Fibroblast of skin of abdomen (primary cell): Measurements from ENCODE around the gene RPUSD1.
"Not testable (repeated sequence)": the region's sequence is repeated elsewhere in the genome, so short reads cannot be mapped to it uniquely, and the experiment has no call there.

ENCODE experiments used
- DNase-seq: peaks from one replicate; pipeline ENCODE4 v3.0.0-alpha.2; 2013

Gene RPUSD1

DNA sequence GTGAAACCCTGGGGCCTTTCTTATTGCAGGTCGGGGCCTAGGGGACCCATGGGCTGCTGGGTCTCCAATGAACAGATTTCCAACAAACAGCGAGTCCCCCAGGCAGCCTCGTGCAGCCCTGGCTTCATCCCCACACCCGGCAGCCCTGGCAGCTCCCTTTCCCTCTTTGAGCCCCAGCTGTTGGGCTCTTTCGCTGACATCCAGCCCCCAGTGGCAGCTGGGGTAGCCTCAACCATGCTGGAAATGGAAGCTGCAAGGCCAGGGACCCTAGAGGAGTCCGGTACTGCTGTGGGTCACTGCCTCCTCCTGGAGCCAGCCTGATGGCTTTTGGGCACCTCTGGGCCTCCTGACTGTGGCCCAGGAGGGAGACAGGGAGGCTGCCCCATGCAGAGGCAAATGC lies 5.9 kb downstream of the RPUSD1 start:
- no peak for DNase-seq

DNA sequence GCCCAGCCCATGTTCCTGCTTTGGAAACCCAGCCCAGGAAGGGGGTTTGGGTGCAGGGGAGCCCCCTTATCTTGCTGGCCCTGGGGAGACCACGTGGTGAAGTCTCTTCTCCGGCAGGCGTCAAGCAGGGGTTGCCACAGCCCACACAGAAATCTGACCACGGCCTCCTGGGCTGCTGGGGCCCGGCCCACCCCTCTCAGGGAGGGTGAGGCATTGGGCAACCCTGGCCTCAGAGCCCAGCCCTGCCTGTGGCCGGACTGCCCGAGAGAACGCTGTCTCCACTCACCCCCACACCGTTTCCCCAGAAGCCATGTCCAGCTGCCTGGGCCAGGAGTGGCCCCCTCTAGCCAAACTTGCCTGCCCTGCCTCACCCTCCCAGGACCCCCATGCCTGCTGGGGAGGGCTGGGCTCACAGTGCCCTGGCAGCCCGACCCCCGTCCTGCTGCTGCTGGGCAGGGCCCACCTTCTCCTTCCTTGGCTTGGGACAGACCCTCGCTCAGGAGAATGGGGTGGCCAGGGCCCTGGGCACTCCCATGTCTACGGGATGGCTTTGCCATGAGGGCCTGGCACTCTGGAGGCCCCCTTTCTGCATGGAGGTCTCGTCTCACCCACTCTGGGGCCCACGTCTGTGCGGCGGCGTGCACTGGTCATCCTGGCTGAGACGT lies 6.7 kb downstream of the RPUSD1 start:
- no peak for DNase-seq

DNA sequence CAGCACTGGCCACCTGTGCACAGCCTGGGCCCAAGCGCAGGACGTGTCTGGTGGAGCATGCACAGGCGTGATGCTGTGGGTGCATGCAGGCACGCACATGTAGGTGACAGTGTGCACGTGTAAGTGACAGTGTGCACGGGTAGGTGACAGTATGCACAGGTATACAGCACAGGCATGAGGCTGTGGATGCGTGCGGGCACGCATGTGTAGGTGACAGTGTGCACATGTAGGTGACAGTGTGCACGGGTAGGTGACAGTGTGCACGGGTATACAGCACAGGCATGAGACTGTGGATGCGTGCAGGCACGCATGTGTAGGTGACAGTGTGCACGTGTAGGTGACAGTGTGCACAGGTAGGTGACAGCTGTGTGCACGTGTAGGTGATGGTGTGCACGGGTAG lies 7.9 kb downstream of the RPUSD1 start:
- DNase-seq, result no peak

DNA sequence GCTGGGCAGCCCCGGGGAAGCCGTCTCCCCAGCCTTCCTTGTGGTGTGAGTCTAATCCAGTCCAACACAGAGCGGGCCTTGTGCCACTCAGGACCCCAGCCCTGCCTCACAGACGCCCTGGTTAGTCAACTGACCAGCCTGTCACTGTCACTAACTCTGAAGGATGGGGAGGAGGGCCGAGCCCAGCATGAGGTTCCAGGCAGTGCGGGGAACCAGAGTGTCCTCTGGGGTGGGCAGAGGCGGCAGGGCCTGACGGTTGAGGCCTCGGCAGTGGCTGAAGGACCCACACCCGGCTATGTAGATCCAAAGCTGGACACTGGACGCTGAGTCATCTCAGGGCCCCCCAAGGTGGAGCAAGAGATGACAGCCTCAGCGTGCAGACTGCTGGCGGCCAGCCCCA lies 8.6 kb downstream of the RPUSD1 start:
- no peak for DNase-seq

DNA sequence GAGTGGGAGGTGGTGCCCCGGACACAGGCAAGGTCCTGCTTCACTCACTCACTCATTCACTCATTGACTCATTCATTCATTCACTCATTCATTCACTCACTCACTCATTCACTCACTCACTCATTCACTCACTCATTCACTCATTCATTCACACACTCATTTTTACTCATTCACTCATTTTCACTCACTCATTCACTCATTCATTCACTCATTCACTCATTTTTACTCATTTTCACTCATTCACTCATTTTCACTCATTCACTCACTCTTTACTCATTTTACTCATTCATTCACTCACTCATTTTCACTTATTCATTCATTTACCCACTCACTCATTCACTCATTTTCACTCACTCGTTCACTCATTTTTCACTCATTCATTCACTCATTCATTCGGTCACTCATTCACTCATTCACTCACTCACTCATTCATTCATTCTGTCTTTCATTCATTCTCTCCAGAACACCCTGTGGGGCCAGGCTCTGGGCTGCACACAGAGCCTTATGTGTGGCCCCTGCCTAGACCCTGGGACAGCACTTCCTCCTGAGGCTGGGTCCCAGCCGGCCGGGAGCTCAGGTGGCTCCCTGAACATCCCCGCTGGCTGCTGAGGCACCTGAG lies 9.2 kb downstream of the RPUSD1 start:
- no peak for DNase-seq

DNA sequence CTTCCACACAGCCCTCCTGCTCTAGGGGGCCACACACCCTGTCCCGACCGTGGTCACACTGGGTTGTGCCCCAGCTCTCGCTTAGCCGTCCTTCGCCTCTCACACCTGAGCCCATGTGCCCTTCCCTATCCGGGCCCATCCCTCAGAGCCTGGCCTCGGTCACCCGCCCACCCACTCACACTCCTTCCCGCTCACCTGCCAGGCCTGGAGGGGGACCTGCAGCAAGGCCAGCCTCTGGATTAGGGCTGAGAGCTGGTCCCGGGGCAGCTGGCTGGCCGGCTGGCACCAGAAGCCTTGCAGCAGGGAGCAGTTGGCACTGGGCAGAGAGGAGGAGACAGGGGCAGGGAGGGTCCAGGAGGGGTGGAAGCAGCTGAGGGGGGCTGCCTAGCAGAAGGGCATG lies 9.7 kb downstream of the RPUSD1 start:
- DNase-seq, result no peak

DNA sequence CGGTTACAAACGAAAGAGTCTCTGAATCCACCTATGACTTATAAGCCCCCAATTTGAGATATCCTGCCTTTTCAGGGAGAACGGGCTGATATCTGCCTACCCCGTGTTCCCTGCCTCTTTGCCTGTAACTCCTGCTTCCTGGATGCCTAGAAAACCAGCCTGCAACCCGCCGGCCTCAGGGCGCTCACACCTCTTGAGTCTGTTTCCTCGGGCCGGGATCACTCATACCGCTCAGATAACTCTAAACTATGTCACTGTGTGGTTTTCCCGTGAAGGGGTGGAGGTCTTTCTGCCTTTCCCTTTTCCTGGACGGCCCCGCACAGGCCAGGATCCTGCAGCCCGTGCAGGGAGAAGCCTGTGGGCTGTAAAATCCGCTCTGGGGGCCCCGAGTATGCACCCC lies 10.4 kb downstream of the RPUSD1 start:
- no peak for DNase-seq

DNA sequence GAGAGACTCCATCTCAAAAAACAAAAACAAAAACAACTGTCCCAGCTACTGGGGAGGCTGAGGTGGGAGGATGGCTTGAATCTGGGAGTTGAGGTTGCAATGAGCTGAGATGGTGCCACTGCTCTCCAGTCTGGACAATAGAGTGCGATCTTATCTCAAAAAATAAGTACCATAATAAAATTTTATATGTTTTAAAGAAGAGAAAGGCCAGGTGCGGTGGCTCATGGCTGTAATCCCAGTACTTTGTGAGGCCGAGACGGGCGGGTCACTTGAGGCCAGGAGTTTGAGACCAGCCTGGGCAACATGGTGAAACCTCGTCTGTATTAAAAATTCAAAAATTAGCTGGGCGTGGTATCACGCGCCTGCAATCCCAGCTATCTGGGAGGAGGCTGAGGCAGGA lies 11.4 kb downstream of the RPUSD1 start:
- DNase-seq, result no peak

DNA sequence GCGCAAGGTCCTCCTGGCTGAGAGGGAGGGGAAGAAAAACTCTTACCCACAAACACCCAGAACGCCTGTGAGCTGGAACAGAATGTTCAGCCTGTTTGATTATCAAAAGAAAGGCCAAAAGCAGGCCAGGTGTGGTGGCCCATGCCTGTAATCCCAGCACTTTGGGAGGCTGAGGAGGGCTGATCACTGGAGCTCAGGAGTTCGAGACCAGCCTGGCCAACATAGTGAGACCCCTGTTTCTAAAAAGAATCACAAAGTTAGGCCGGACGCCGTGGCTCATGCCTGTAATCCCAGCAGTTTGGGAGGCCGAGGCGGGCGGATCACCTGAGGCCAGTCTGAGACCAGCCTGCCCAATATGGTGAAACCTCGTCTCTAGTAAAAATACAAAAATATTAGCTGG lies 11.9 kb downstream of the RPUSD1 start:
- not testable (repeated sequence) for DNase-seq

DNA sequence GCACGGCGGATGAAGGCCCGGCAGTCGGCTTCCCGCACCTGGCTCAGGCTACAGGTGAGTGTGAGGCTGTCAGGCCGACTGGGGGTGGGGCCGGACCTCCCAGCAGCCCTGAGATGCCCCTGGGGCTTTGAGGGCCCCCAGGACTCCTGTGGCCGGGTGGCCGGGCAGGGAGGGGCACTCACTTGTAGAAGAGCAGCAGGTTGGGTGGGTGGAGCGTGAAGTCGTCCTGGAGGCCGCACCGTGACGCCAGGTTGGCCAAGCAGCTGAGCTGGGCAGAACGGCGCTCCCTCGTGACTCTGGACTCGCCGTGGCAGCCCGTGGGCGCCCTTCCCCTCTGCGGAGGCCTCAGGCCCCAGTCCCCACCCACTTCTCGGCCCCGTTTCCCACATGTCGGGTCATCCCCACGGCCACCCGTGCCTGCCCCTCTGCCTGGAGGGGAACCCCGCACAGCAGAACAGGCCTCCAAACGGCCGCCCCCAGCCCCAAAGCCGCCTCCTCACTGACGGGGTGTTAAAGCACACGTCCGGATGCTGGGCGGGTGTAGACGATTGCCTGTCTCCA lies 12.9 kb downstream of the RPUSD1 start:
- DNase-seq, result no peak

DNA sequence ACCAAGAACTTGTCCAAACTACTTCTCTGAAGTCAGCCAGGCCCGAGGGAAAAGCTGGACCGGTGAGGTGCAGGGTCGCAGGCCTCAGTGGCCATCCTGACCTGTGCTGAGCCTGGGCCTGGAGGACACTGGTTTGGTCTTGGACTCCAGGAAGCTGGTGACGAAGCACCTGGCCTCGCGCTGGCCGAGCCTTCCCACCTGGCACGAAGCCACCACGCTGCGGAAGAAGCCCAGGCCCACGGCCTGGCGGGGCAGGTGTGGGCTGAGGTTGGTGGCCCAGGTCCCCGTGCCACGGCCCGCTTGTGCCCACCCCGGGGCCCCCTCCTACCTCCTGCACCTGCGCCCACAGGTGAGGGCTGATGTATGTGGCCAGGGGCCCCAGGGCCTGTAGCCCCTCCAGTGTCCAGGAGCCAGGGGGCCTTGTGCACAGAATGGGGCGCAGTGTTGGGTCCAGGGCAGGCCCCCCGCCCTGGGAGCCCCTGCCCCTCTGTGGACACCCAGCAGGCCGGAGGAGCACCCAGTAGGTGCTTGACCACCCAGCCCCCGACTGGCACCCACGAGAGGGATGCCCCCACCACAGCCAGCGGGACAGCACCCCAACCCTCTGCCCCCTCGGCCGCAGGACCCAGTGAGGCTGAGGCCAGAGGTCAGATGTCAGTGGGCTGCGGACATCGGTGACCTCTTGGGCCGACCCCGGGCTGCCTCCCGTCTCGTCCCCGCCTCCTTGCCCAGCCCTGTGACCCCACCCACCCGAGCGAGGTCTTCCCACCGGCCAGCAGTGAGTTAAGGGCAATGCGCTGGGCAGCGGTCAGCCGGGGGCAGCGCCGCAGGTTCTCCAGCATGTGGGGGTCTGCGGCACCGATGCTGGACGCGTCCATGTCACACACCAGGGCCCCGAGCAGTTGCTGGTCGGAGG lies 13.8 kb downstream of the RPUSD1 start:
- no peak for DNase-seq

DNA sequence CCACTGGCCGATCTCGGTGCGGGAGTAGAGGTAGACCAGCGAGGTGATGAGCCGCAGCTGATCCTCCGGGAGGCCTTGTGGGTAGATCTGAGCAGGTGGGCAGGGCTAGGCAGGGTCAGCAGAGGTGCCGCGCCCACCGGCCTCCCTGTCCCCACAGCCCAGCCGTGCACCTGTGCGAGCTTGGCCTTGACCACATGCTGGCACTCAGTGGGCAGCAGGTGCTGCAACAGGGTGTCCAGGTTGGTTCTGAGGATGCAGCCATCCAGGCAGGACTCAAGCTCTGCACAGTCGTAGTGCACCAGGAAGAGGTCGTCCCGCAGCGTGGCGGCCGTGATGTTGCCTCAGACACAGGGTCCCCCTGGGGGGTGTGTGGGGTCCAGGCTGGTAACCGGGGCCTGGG lies 15.2 kb downstream of the RPUSD1 start:
- DNase-seq, result no peak

DNA sequence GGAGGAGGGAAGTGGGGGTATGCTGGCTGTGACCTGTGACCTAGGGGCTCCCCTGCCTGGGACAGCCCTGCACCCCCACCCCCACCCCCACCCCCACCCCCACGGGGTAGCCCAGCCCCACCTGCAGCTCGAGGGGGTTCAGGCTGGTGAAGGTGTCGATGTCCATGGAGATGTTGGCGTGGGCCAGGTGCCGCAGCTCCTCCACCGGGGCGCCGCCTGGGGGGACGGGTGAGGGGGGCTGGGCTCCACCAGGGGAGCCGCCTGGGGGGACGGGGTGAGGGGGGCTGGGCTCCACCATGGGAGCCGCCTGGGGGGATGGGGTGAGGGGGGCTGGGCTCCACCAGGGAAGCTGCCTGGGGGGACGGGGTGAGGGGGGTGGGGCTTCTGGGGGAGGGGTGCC lies 17.8 kb downstream of the RPUSD1 start:
- no peak for DNase-seq

DNA sequence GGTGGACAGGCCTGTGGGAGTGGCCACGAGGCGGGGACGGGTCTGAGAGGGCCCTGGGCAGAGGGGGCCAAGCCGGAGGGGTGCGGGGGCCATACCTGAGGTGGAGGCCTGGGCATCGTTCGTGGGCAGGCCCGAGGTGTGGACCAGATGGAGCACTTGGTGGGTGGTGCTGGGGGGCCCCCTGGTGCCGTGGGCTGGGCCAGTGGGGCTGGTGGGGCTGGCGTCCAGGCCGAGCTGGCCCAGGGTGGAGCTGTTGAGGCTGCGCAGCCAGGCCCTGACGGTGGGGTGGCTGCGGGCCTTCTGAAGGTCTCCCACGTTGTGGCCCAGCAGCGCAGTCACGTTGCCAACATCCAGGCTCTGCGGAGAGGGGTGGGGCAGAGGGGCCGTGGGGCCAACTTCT lies 18.2 kb downstream of the RPUSD1 start:
- DNase-seq, result no peak

DNA sequence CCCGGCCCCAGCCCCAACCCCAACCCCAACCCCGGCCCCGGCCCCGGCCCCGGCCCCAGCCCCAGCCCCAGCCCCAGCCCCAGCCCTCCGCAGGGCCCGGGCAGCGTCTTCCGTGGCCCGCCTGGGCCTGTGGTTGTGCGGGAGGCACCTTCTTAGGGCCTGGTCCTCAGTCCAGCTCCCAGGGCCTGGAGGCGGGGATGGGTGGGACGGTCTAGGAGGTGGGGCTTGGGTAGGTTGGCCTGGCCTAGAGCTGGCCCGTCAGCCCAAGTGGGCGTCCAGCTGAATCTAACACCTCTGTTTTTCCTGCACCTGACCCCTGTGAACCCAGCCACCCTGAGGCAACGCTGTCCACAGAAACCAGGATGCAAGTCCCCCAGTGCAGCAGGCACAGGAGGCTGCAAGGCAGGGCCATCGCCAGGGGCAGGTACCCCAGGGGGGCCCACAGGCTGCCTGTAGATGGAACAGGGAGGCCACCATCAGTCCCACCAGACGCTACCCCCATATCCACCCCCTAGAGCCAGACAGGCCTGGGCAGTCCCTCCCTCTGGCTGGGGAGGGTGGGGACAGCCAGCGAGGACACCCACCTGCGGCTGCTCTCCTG lies 18.9 kb downstream of the RPUSD1 start:
- DNase-seq, result no peak

DNA sequence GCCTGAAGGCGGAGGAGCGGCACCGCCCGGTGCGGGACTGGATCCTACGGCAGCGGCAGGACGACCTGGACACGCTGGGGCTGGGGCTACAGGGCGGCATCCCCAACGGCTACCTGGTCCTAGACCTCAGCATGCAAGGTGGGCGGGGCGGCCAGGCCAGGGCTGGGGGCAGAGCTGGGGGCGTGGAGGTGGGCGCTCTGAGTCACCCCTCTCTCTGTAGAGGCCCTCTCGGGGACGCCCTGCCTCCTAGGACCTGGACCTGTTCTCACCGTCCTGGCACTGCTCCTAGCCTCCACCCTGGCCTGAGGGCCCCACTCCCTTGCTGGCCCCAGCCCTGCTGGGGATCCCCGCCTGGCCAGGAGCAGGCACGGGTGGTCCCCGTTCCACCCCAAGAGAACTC lies 19.8 kb downstream of the RPUSD1 start:
- DNase-seq, result no peak

DNA sequence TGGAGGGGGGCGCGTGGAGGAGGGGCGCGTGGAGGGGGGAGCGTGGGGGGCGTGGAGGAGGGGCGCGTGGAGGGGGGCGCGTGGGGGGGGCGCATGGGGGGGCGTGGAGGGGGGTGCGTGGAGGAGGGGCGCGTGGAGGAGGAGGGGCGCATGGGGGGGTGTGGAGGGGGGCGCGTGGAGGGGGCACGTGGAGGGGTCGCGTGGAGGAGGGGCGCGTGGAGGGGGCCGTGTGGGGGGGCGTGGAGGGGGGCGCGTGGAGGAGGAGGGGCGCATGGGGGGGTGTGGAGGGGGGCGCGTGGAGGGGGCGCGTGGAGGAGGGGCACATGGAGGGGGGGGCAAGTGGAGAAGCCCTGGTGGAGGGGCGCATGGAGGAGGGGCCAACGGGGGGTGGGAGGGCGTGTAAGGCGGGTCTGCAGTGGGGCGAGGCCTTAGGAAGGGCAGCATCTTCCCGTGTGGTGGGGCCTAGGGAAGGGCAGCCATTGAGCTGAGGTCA lies 20.4 kb downstream of the RPUSD1 start:
- no peak for DNase-seq

DNA sequence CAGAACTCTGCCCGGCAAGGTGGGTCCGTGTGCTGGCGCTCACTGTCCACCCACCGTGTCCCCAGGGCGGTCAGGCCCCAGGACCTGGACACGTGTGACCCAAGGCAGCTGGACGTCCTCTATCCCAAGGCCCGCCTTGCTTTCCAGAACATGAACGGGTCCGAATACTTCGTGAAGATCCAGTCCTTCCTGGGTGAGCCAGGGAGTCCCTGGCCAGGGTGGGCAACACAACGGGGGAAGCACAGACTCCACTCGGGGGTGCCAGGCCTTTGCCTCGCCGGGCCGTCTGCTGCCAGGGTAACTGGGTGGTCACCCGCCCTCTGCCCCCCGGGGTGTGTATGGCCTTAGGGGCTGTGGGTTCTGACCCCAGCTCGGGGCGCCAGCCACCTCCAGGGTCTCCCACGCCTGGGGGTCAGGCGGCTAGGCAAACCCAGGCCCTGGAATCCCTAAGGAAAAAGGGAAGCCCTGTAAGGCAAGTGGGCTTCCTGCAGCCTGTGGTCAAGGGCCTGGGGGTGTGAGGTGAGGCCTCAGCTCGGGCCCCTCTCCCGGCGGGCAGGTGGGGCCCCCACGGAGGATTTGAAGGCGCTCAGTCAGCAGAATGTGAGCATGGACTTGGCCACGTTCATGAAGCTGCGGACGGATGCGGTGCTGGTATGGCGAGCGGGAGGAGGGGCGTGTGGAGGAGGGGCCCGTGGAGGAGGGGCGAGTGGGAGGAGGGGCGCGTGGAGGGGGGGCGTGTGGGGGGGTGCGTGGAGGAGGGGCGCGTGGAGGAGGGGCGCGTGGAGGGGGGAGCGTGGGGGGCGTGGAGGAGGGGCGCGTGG lies 21.2 kb downstream of the RPUSD1 start:
- DNase-seq, result no peak

DNA sequence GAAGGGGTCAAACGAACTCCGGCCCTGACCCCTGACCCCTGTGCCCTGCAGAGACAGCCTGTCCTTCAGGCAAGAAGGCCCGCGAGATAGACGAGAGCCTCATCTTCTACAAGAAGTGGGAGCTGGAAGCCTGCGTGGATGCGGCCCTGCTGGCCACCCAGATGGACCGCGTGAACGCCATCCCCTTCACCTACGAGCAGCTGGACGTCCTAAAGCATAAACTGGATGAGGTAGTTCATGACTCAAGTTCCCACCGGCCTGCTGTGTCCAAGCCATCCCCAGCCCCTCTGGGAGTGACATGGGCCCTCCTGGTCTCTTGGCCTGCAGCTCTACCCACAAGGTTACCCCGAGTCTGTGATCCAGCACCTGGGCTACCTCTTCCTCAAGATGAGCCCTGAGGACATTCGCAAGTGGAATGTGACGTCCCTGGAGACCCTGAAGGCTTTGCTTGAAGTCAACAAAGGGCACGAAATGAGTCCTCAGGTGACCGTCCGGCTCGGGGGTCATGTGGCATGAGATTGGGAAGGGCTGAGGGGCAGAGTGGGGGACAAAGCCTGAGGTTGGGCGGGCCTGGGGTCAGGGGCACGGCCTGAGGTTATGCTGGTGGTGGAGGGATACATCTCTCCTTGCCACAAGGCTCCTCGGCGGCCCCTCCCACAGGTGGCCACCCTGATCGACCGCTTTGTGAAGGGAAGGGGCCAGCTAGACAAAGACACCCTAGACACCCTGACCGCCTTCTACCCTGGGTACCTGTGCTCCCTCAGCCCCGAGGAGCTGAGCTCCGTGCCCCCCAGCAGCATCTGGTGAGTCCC lies 22.0 kb downstream of the RPUSD1 start:
- DNase-seq, result no peak

DNA sequence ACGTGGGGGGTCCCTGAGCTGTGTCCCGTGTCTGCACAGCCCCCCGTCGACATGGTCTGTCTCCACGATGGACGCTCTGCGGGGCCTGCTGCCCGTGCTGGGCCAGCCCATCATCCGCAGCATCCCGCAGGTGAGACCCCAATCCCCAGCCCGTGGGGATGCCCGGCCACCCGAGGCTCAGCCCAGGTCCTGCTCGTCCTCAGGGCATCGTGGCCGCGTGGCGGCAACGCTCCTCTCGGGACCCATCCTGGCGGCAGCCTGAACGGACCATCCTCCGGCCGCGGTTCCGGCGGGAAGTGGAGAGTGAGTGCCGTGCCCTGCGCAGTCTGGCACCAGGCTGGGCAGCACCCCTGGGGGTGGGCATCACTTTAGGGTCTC lies 22.7 kb downstream of the RPUSD1 start:
- no peak for DNase-seq

DNA sequence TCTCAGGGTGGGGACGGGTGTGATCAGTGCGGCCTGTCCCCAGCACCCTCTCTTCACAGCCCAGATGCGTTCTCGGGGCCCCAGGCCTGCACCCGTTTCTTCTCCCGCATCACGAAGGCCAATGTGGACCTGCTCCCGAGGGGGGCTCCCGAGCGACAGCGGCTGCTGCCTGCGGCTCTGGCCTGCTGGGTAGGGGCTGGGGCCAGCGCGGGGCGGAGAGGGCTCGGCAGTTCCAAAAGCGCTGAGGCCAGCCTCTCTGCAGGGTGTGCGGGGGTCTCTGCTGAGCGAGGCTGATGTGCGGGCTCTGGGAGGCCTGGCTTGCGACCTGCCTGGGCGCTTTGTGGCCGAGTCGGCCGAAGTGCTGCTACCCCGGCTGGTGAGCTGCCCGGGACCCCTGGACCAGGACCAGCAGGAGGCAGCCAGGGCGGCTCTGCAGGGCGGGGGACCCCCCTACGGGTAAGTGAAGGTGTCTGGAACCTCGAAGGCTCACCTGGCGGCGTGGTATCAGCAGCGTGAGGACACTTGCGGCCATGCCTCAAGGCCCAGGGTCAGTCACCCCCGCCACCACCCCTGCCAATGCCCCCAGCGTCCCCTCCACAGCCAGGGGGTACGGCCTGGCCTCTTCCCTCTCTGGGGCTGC lies 23.2 kb downstream of the RPUSD1 start:
- DNase-seq, result no peak
